B cell (primary cell): ENCODE data around the gene PDK3.

Source experiments
- CTCF ChIP-seq: fragments of 200-600 bp; IDR thresholded peaks from one replicate; pipeline ENCODE4 v1.8.0; 2022; ENCODE audit warnings: antibody characterized with exemption, mild to moderate bottlenecking
- EZH2 ChIP-seq: IDR thresholded peaks from 2 replicates; pipeline ENCODE4 v1.6.1; 2012; ENCODE audit warnings: borderline replicate concordance, low read depth, mild to moderate bottlenecking, moderate library complexity, low read length; ENCODE audit not compliant: insufficient read depth, poor library complexity, severe bottlenecking

GRCh38 chrX:24471808-24472207, 6.7 kb downstream of the PDK3 start:
- TF ChIP-seq CTCF (no peak), EZH2 (no peak)
